B cell (primary cell): ENCODE measurements around the gene ZNF106. TPM values are rescaled to one million over a fixed set of nuclear protein-coding genes. Genes with fewer than 3 reads are reported as not detected.

Experiments
- ATAC-seq: fragments of 200-7000 bp; cut with Tn5 transposase; one replicate; pipeline ENCODE4 v1.10.0; 2021; ENCODE audit warnings: low read depth, mild to moderate bottlenecking, moderate number of reproducible peaks, moderate library complexity
- CTCF ChIA-PET: fragments of 350-600 bp; sonication (Branson Sonifier 250); formaldehyde crosslinking; loops from one replicate; lab custom pipeline; 2021; ENCODE audit warnings: antibody characterized with exemption, inconsistent platforms; lab: Charles Lee
- POLR2A ChIA-PET: fragments of 350-600 bp; sonication (Branson Sonifier 250); formaldehyde crosslinking; loops from one replicate; lab custom pipeline; 2021; ENCODE audit warnings: antibody characterized with exemption; lab: Charles Lee
- DNase-seq: peaks from one replicate; pipeline ENCODE4 v3.0.0; 2013
- H2AFZ ChIP-seq: 2 replicates; pipeline ENCODE4 v1.6.1; 2012; ENCODE audit warnings: mild to moderate bottlenecking, low read depth, low read length; ENCODE audit not compliant: insufficient read depth, poor library complexity, severe bottlenecking
- H3K27ac ChIP-seq, 2 donors: 1 replicate in 1 of 2; 2 replicates in 1 of 2; pipeline ENCODE4 v1.5.1; 2012 to 2013; ENCODE audit warnings: low read length in 2 of 2, mild to moderate bottlenecking in 2 of 2, moderate library complexity in 1 of 2
- H3K27me3 ChIP-seq, 4 experiments: fragments of 200-600 bp in 1 of 4; sonication (generic) in 1 of 4; replicated peaks in 1 of 4; 1 replicate in 2 of 4; 2 replicates in 2 of 4; pipeline versions ENCODE4 v1.6.1 to v1.7.0; 2013 to 2016; ENCODE audit warnings: low read length in 3 of 4, mild to moderate bottlenecking in 2 of 4, mixed read lengths in 1 of 4, moderate library complexity in 1 of 4; ENCODE audit not compliant: insufficient read depth in 4 of 4, control insufficient read depth in 3 of 4; ENCODE audit errors: control extremely low read depth in 1 of 4
- H3K36me3 ChIP-seq, 2 experiments: replicated peaks in 1 of 2; 1 replicate in 1 of 2; 2 replicates in 1 of 2; pipeline versions ENCODE4 v1.6.1 to v1.7.1; 2013; ENCODE audit warnings: low read length in 1 of 2; ENCODE audit not compliant: insufficient read depth in 2 of 2, control insufficient read depth in 1 of 2; ENCODE audit errors: control extremely low read depth in 1 of 2, extremely low read depth in 1 of 2
- H3K4me1 ChIP-seq, 2 donors: fragments of 200-600 bp in 1 of 2; sonication (generic) in 1 of 2; 1 replicate in 1 of 2; 2 replicates in 1 of 2; pipeline versions ENCODE4 v1.5.1 to v1.6.1; 2013 to 2017; ENCODE audit warnings: low read length in 2 of 2; ENCODE audit not compliant: control insufficient read depth in 2 of 2, insufficient read depth in 2 of 2
- H3K4me2 ChIP-seq: replicated peaks from 2 replicates; pipeline ENCODE3; 2012; ENCODE audit warnings: mild to moderate bottlenecking, low read depth, low read length; ENCODE audit not compliant: poor library complexity, severe bottlenecking
- H3K4me3 ChIP-seq, 5 experiments: fragments of 200-600 bp in 1 of 5; sonication (generic) in 1 of 5; 1 replicate in 3 of 5; 2 replicates in 2 of 5; pipeline versions ENCODE4 v1.5.1 to v1.7.0; 2011 to 2016; ENCODE audit warnings: low read length in 4 of 5, mild to moderate bottlenecking in 4 of 5, low read depth in 2 of 5, control low read depth in 1 of 5, moderate library complexity in 1 of 5; ENCODE audit not compliant: insufficient read depth in 1 of 5; ENCODE audit errors: control extremely low read depth in 1 of 5, extremely low read depth in 1 of 5
- H3K79me2 ChIP-seq: fragments of 200-600 bp; sonication (generic); one replicate; pipeline ENCODE4 v1.6.0; 2016; ENCODE audit warnings: low read length; ENCODE audit not compliant: control insufficient read depth, insufficient read depth
- H3K9ac ChIP-seq: fragments of 200-600 bp; sonication (generic); 2 replicates; pipeline ENCODE4 v1.6.1; 2017; ENCODE audit warnings: mild to moderate bottlenecking, low read length, moderate library complexity
- H3K9me3 ChIP-seq, 3 donors: one replicate each; pipeline versions ENCODE4 v1.6.1 to v1.7.1; 2013; ENCODE audit warnings: low read length in 2 of 3; ENCODE audit not compliant: control insufficient read depth in 2 of 3, insufficient read depth in 1 of 3; ENCODE audit errors: control extremely low read depth in 1 of 3
- H4K20me1 ChIP-seq: 2 replicates; pipeline ENCODE4 v1.6.0; 2012; ENCODE audit warnings: mild to moderate bottlenecking, low read length; ENCODE audit not compliant: insufficient read depth, control insufficient read depth, poor library complexity, severe bottlenecking
- H3K27ac Mint-ChIP-seq: one replicate; pipeline ENCODE4 v1.8.0; 2021; ENCODE audit warnings: mixed read lengths
- H3K27me3 Mint-ChIP-seq: one replicate; pipeline ENCODE4 v1.8.0; 2021; ENCODE audit warnings: mixed read lengths
- H3K4me1 Mint-ChIP-seq: one replicate; pipeline ENCODE4 v1.8.0; 2021; ENCODE audit warnings: mixed read lengths
- H3K4me3 Mint-ChIP-seq: one replicate; pipeline ENCODE4 v1.8.0; 2021; ENCODE audit warnings: mixed read lengths
- H3K9me3 Mint-ChIP-seq: one replicate; pipeline ENCODE4 v1.8.0; 2022; ENCODE audit warnings: mixed read lengths; ENCODE audit not compliant: insufficient read depth
- EZH2 ChIP-seq: IDR thresholded peaks from 2 replicates; pipeline ENCODE4 v1.6.1; 2012; ENCODE audit warnings: borderline replicate concordance, low read depth, mild to moderate bottlenecking, moderate library complexity, low read length; ENCODE audit not compliant: insufficient read depth, poor library complexity, severe bottlenecking
- WGBS: methylation state at CpG from one replicate; pipeline ENCODE4 v1.1.5; 2013; ENCODE audit warnings: missing lambda C conversion rate; ENCODE audit not compliant: insufficient coverage; 5-methylcytosine and 5-hydroxymethylcytosine counted together
- intact Hi-C: fragments of 100-400 bp; cut with micrococcal nuclease; formaldehyde crosslinking; loops from one replicate; pipeline ENCODE4 v1.10.0; 2022
- polyA plus RNA-seq: library from polyadenylated mRNA; depleted of rRNA; stranded (reverse); fragments of >200 nt; gene quantifications from 2 replicates; pipeline ENCODE4 v1.2.3, GENCODE V29; 2012
- total RNA-seq, 2 donors: library from RNA; stranded (reverse); fragments of 120-200 nt in 1 of 2; gene quantifications; 1 replicate in 1 of 2; 2 replicates in 1 of 2; pipeline versions ENCODE4 v1.2.3 to v1.2.4, GENCODE V29; 2013 to 2022
- TF ChIP-seq, protein P1 (sequence below): fragments of 200-600 bp; IDR thresholded peaks from one replicate; pipeline ENCODE4 v1.8.0; 2022; ENCODE audit warnings: antibody characterized with exemption, mild to moderate bottlenecking

The ZNF106 gene
- total and polyA plus RNA-seq, 2 donors (not counting 1 experiment from before 2014, with no cell fraction given), result 10.1 to 51.4 TPM

DNA sequence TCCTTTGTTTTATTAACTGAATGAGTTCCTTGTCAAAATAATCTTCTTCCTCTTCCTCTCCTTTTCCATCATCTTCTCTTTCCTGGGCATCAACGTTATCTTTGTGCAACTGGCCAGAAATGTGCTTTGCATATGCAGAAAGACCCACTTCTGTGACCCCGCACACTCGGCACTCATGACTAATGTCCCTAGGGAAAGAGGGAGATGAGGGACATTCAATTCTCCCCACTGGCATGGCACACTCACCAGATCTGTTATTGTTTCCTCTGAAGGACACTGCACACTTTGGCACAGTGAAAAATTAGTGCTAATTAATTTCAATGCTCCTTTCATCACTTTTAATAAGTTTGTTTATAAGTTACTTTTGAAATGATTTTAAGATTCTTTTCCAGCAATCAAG is 34.0 kb downstream of the ZNF106 start:
- DNase-seq, result peak; percentile 10
- intact Hi-C loops, result no loop called here
- H3K4me3 ChIP-seq, result no peak overlapping the region
- H3K4me1 ChIP-seq, result peaks cover 6 to 20% of the 10 kb centered on the region in 2 donors
- ChIA-PET CTCF (interaction anchor here (0.7 kb wide), 1 partner anchor 20 kb away, joined by 3 read pairs; no protein-coding TSS in a partner anchor), POLR2A (no interaction called here)
- ATAC-seq, result no peak
- WGBS, result 0% methylated on average over 2 of the region's 3 CpGs
- H3K27ac ChIP-seq, result peak overlapping the region; percentile 54 to 77
- H3K79me2 ChIP-seq, result peaks cover 24% of the 10 kb centered on the region
- Mint-ChIP-seq H3K9me3 (no peaks in the 10 kb centered on the region), H3K4me3 (no peak overlapping the region), H3K4me1 (peaks cover 24% of the 10 kb centered on the region), H3K27ac (peak overlapping the region; percentile 77), H3K27me3 (no peaks in the 10 kb centered on the region)
- H3K4me2 ChIP-seq, result no peak overlapping the region
- H3K27me3 ChIP-seq, result no peaks in the 10 kb centered on the region
- H3K36me3 ChIP-seq, result peaks cover 7 to 11% of the 10 kb centered on the region in 2 experiments
- TF ChIP-seq EZH2, result no peak
- H2AFZ ChIP-seq, result no peak overlapping the region
- H3K9ac ChIP-seq, result no peak overlapping the region
- no peaks in the 10 kb centered on the region for H4K20me1 ChIP-seq
- H3K9me3 ChIP-seq, result no peaks in the 10 kb centered on the region

DNA sequence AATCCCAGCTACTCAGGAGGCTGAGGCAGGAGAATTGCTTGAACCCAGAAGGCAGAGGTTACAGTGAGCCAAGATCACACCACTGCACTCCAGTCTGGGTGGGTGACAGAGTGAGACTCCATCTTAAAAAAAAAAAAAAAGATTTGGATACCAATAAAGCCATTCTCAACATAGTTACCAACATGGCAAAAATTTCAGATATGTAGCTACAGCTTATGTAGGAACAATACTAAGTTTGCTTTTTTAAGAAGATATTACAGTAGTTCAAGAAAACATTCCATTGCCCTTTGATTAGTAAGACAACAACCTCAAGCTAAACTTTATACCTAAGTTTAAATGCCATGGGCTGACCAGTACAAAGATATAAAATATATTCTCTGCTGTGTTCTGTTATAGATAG is 34.4 kb downstream of the ZNF106 start:
- H3K27ac Mint-ChIP-seq, result no peak overlapping the region
- no peak for DNase-seq
- no peak overlapping the region for H2AFZ ChIP-seq
- H3K4me1 Mint-ChIP-seq, result peaks cover 24% of the 10 kb centered on the region
- H3K9me3 ChIP-seq, result no peaks in the 10 kb centered on the region
- no peaks in the 10 kb centered on the region for H3K27me3 ChIP-seq
- H3K27me3 Mint-ChIP-seq, result no peaks in the 10 kb centered on the region
- peaks cover 7 to 10% of the 10 kb centered on the region in 2 experiments for H3K36me3 ChIP-seq
- H3K27ac ChIP-seq, result peak overlapping the region; percentile 54 to 77
- H3K79me2 ChIP-seq, result peaks cover 20% of the 10 kb centered on the region
- POLR2A ChIA-PET, result no interaction called here
- CTCF ChIA-PET, result interaction anchor here (0.7 kb wide), 1 partner anchor 21 kb away, joined by 3 read pairs; no protein-coding TSS in a partner anchor
- peaks cover 6 to 20% of the 10 kb centered on the region in 2 donors for H3K4me1 ChIP-seq
- no peak for ATAC-seq
- intact Hi-C loops, result no loop called here
- no peaks in the 10 kb centered on the region for H4K20me1 ChIP-seq
- H3K4me3 Mint-ChIP-seq, result no peak overlapping the region
- H3K4me3 ChIP-seq, result no peak overlapping the region
- no peak overlapping the region for H3K4me2 ChIP-seq
- H3K9me3 Mint-ChIP-seq, result no peaks in the 10 kb centered on the region
- no peak for TF ChIP-seq EZH2
- TF ChIP-seq, protein P1, sequence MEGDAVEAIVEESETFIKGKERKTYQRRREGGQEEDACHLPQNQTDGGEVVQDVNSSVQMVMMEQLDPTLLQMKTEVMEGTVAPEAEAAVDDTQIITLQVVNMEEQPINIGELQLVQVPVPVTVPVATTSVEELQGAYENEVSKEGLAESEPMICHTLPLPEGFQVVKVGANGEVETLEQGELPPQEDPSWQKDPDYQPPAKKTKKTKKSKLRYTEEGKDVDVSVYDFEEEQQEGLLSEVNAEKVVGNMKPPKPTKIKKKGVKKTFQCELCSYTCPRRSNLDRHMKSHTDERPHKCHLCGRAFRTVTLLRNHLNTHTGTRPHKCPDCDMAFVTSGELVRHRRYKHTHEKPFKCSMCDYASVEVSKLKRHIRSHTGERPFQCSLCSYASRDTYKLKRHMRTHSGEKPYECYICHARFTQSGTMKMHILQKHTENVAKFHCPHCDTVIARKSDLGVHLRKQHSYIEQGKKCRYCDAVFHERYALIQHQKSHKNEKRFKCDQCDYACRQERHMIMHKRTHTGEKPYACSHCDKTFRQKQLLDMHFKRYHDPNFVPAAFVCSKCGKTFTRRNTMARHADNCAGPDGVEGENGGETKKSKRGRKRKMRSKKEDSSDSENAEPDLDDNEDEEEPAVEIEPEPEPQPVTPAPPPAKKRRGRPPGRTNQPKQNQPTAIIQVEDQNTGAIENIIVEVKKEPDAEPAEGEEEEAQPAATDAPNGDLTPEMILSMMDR, result no peak
- H3K9ac ChIP-seq, result no peak overlapping the region
